MM.1S (cell line): ENCODE measurements around the gene LATS2.

ENCODE experiments used
- DNase-seq: peaks from one replicate; pipeline ENCODE4 v3.0.0-alpha.2; 2015
- H2AFZ ChIP-seq: fragments of 300-600 bp; sonication (generic); 2 replicates; pipeline ENCODE4 v1.6.0; 2016; ENCODE audit warnings: antibody characterized with exemption, low read length
- H3F3A ChIP-seq: fragments of 300-600 bp; sonication (generic); 2 replicates; pipeline ENCODE4 v1.6.1; 2016; ENCODE audit warnings: mild to moderate bottlenecking, antibody characterized with exemption, low read length, moderate library complexity, mixed read lengths; ENCODE audit not compliant: insufficient read depth
- H3K27ac ChIP-seq: fragments of 300-600 bp; sonication (generic); 2 replicates; pipeline ENCODE4 v1.5.1; 2016; ENCODE audit warnings: mild to moderate bottlenecking, low read length
- H3K27me3 ChIP-seq: fragments of 300-600 bp; sonication (generic); replicated peaks from 2 replicates; pipeline ENCODE4 v1.6.0; 2016; ENCODE audit warnings: low read length; ENCODE audit not compliant: insufficient read depth
- H3K36me3 ChIP-seq: fragments of 300-600 bp; sonication (generic); replicated peaks from 2 replicates; pipeline ENCODE4 v1.6.1; 2016; ENCODE audit warnings: mild to moderate bottlenecking, low read length, mixed read lengths; ENCODE audit not compliant: insufficient read depth
- H3K4me1 ChIP-seq: fragments of 300-600 bp; sonication (generic); 2 replicates; pipeline ENCODE4 v1.6.1; 2016; ENCODE audit warnings: low read length, mixed read lengths
- H3K4me2 ChIP-seq: fragments of 300-600 bp; sonication (generic); 2 replicates; pipeline ENCODE4 v1.6.0; 2016; ENCODE audit warnings: low read depth, low read length
- H3K4me3 ChIP-seq: fragments of 300-600 bp; sonication (generic); 2 replicates; pipeline ENCODE4 v1.5.1; 2016; ENCODE audit warnings: low read length, mixed read lengths
- H3K79me2 ChIP-seq: fragments of 300-600 bp; sonication (generic); 2 replicates; pipeline ENCODE4 v1.6.1; 2016; ENCODE audit warnings: mixed run types, low read length, mixed read lengths
- H3K9ac ChIP-seq: fragments of 300-600 bp; sonication (generic); 2 replicates; pipeline ENCODE4 v1.6.1; 2016; ENCODE audit warnings: low read length, mixed read lengths
- H3K9me2 ChIP-seq: fragments of 300-600 bp; sonication (generic); replicated peaks from 2 replicates; pipeline ENCODE4 v1.6.1; 2016; ENCODE audit warnings: mild to moderate bottlenecking, low read length, mixed read lengths; ENCODE audit not compliant: insufficient read depth
- H3K9me3 ChIP-seq: fragments of 300-600 bp; sonication (generic); replicated peaks from 2 replicates; pipeline ENCODE4 v1.6.1; 2016; ENCODE audit warnings: mild to moderate bottlenecking, low read length, mixed read lengths; ENCODE audit not compliant: insufficient read depth
- H4K20me1 ChIP-seq: fragments of 300-600 bp; sonication (generic); 2 replicates; pipeline ENCODE4 v1.6.1; 2016; ENCODE audit warnings: mild to moderate bottlenecking, low read length, moderate library complexity, mixed read lengths; ENCODE audit not compliant: insufficient read depth
- EZH2 ChIP-seq: fragments of 300-600 bp; sonication (generic); optimal IDR thresholded peaks from 2 replicates; pipeline ENCODE3; 2017; ENCODE audit warnings: low read depth, mild to moderate bottlenecking, antibody characterized with exemption, low read length, mixed read lengths
- EZH2phosphoT487 ChIP-seq: fragments of 300-600 bp; sonication (generic); IDR thresholded peaks from 2 replicates; pipeline ENCODE4 v1.6.1; 2018; ENCODE audit warnings: antibody characterized with exemption, low read length
- TF ChIP-seq, protein P1 (sequence below): fragments of 300-600 bp; sonication (generic); IDR thresholded peaks from 2 replicates; pipeline ENCODE4 v1.5.1; 2016; ENCODE audit warnings: antibody characterized with exemption, low read length, mixed read lengths

Gene LATS2

DNA sequence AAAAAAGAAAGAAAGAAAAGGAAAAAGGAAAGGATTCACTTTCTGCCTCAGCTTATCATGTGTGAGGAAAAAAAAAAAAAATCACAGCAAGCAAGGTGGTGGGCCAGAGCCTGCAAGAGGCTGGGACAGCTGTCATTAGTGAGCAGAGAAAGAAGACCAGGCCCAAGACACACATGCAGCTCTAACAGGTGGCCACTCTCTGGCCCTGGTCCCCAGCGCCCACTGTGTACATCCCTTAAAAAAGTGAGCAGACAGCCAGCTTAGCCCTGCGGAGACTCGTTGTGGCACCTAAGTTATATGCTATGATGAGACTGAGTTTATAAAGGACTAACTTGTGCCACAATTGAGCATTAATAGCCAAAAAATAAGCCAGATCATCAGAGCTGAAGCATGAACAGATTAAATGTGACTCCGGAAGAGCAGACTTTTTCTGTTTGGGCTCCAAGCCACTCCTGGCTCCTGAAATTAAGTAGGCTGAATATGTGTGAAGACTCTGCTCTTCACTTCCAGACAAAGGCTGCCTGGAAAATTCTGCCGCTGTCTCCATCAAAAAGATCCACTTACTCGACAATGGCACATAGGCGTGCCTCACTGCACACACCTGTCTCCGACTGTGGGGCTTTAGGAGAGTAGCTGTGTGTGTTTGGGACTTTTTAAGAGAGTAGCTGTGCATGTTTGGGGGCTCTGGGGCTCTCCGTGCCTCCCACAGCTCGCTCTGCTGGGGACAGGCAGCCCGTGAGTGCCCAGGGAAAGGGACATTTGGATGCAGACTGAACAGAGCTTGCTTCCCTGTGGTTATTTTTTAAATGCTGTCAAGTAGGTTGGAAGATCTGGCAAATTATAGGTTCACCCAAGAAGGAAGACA lies 55.0 kb downstream of the LATS2 start:
- H3K4me3 ChIP-seq: no peak overlapping the region
- no peak overlapping the region for H2AFZ ChIP-seq
- TF ChIP-seq, protein P1, sequence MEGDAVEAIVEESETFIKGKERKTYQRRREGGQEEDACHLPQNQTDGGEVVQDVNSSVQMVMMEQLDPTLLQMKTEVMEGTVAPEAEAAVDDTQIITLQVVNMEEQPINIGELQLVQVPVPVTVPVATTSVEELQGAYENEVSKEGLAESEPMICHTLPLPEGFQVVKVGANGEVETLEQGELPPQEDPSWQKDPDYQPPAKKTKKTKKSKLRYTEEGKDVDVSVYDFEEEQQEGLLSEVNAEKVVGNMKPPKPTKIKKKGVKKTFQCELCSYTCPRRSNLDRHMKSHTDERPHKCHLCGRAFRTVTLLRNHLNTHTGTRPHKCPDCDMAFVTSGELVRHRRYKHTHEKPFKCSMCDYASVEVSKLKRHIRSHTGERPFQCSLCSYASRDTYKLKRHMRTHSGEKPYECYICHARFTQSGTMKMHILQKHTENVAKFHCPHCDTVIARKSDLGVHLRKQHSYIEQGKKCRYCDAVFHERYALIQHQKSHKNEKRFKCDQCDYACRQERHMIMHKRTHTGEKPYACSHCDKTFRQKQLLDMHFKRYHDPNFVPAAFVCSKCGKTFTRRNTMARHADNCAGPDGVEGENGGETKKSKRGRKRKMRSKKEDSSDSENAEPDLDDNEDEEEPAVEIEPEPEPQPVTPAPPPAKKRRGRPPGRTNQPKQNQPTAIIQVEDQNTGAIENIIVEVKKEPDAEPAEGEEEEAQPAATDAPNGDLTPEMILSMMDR: no peak
- TF ChIP-seq EZH2phosphoT487 (no peak), EZH2 (no peak)
- H3K36me3 ChIP-seq: no peaks in the 10 kb centered on the region
- no peak overlapping the region for H3K9ac ChIP-seq
- H3K9me2 ChIP-seq: no peaks in the 10 kb centered on the region
- H3K79me2 ChIP-seq: no peaks in the 10 kb centered on the region
- H3F3A ChIP-seq: no peaks in the 10 kb centered on the region
- no peaks in the 10 kb centered on the region for H4K20me1 ChIP-seq
- no peak overlapping the region for H3K27ac ChIP-seq
- H3K4me2 ChIP-seq: no peak overlapping the region
- no peaks in the 10 kb centered on the region for H3K27me3 ChIP-seq
- H3K4me1 ChIP-seq: no peaks in the 10 kb centered on the region
- no peaks in the 10 kb centered on the region for H3K9me3 ChIP-seq
- DNase-seq: no peak

DNA sequence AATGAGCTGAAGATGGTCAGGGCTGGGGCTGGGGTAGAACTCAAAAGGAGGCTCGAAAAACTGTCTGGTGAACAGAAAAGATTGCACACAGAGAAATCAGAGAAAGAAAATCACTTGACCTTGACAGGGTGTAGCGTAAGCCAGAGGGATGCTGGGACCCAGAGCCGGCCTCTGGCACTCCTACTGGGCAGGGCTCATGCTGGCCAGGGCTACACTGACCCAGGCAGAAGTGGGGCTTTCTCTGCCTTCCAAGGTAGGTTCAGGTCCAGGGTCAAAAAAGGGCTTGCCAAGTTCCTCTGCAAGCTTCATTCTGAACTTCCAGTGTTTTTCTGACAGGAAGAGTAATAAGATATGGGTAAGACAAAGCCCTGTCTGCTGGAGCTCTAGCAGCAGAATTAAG lies 56.2 kb downstream of the LATS2 start:
- H3K79me2 ChIP-seq: no peaks in the 10 kb centered on the region
- no peaks in the 10 kb centered on the region for H4K20me1 ChIP-seq
- H3K9me3 ChIP-seq: no peaks in the 10 kb centered on the region
- TF ChIP-seq, protein P1: no peak
- H3K9ac ChIP-seq: no peak overlapping the region
- no peaks in the 10 kb centered on the region for H3K27me3 ChIP-seq
- no peaks in the 10 kb centered on the region for H3K36me3 ChIP-seq
- H3K4me1 ChIP-seq: no peaks in the 10 kb centered on the region
- no peak for DNase-seq
- no peaks in the 10 kb centered on the region for H3K9me2 ChIP-seq
- H3K27ac ChIP-seq: no peak overlapping the region
- H3K4me3 ChIP-seq: no peak overlapping the region
- no peak overlapping the region for H3K4me2 ChIP-seq
- H3F3A ChIP-seq: no peaks in the 10 kb centered on the region
- no peak overlapping the region for H2AFZ ChIP-seq

DNA sequence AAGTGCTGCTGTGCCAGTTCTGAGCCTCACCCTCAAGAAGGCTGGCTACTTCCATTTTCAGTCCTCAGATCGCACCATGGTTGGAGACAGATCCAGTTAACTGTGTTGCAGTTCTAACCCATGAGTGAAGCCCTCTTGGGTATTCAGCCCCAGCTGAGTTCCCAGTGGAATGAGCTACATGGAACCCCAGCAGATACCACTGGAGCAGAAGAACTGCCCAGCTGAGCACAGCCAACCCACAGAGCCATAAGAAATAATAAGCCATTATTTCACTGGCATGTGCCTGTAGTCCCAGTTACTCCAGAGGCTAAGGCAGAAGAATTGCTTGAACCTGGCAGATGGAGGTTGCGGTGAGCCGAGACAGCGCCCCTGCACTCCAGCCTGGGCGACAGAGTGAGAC lies 59.9 kb downstream of the LATS2 start:
- H3K4me2 ChIP-seq: no peak overlapping the region
- H2AFZ ChIP-seq: no peak overlapping the region
- H3K27ac ChIP-seq: no peak overlapping the region
- DNase-seq: no peak
- no peak overlapping the region for H3K9ac ChIP-seq
- H3K27me3 ChIP-seq: no peaks in the 10 kb centered on the region
- no peak overlapping the region for H3K4me3 ChIP-seq
- H3K4me1 ChIP-seq: no peaks in the 10 kb centered on the region
- H3F3A ChIP-seq: no peaks in the 10 kb centered on the region
- H3K36me3 ChIP-seq: no peaks in the 10 kb centered on the region
- TF ChIP-seq EZH2: no peak
- TF ChIP-seq, protein P1: no peak
- TF ChIP-seq EZH2phosphoT487: no peak
- H4K20me1 ChIP-seq: no peaks in the 10 kb centered on the region
- H3K79me2 ChIP-seq: no peaks in the 10 kb centered on the region
- H3K9me3 ChIP-seq: no peaks in the 10 kb centered on the region
- H3K9me2 ChIP-seq: no peaks in the 10 kb centered on the region
